Small intestine (tissue), 7 donors: Measurements from ENCODE around the gene EEF1A2. TPM values are rescaled to one million over a fixed set of nuclear protein-coding genes. Genes with fewer than 3 reads are reported as not detected.

Experiments used
- DNase-seq, 2 donors: peaks; one replicate each; pipeline versions ENCODE4 v3.0.0 to v3.0.0-alpha.2; 2013
- FAIRE-seq: peaks from 2 replicates; lab custom pipeline; 2012; peaks lifted over from hg19 to GRCh38; lab: Jason Lieb, UNC
- H3K27ac ChIP-seq, 3 donors: one replicate each; pipeline ENCODE4 v1.5.1; 2013; ENCODE audit warnings: low read length in 2 of 3, mild to moderate bottlenecking in 2 of 3, control low read depth in 1 of 3, inconsistent platforms in 1 of 3, low read depth in 1 of 3, moderate library complexity in 1 of 3
- H3K27me3 ChIP-seq, 3 donors: one replicate each; pipeline ENCODE4 v1.6.1; 2013; ENCODE audit warnings: low read length in 3 of 3, inconsistent platforms in 1 of 3; ENCODE audit not compliant: control insufficient read depth in 3 of 3, insufficient read depth in 3 of 3
- H3K36me3 ChIP-seq, 3 donors: one replicate each; pipeline ENCODE4 v1.6.1; 2013; ENCODE audit warnings: low read length in 3 of 3, inconsistent platforms in 1 of 3, low read depth in 1 of 3, mild to moderate bottlenecking in 1 of 3, moderate library complexity in 1 of 3; ENCODE audit not compliant: control insufficient read depth in 3 of 3, insufficient read depth in 2 of 3
- H3K4me1 ChIP-seq, 3 donors: one replicate each; pipeline ENCODE4 v1.6.1; 2013; ENCODE audit warnings: low read length in 2 of 3, inconsistent platforms in 1 of 3, low read depth in 1 of 3, mild to moderate bottlenecking in 1 of 3, moderate library complexity in 1 of 3; ENCODE audit not compliant: control insufficient read depth in 3 of 3, insufficient read depth in 2 of 3
- H3K4me3 ChIP-seq, 3 donors: one replicate each; pipeline ENCODE4 v1.5.1; 2013; ENCODE audit warnings: low read length in 3 of 3, control low read depth in 1 of 3, inconsistent platforms in 1 of 3, low read depth in 1 of 3, mild to moderate bottlenecking in 1 of 3, moderate library complexity in 1 of 3
- H3K9me3 ChIP-seq, 2 donors: one replicate each; pipeline ENCODE4 v1.6.1; 2013; ENCODE audit warnings: low read depth in 1 of 2, low read length in 1 of 2; ENCODE audit not compliant: control insufficient read depth in 2 of 2, insufficient read depth in 1 of 2
- WGBS, 3 donors: extraction: QIAGEN DNeasy Blood & Tissue Kit; methylation state at CpG; one replicate each; pipeline ENCODE4 v1.1.7; 2013; 5-methylcytosine and 5-hydroxymethylcytosine counted together
- polyA plus RNA-seq, 4 donors: library from polyadenylated mRNA; stranded (reverse) in 3 of 4; unstranded in 1 of 4; fragments of 200-250 nt in 3 of 4; fragments of 120-200 nt in 1 of 4; gene quantifications; one replicate each; pipeline versions ENCODE4 v1.2.1 to v1.2.3, GENCODE V29; 2013
- donor health status: healthy with polysubstance abuse.
- donor health status: control.
- donor health status: control.
- donor health status: Bipolar disorder and iron deficiency.
- donor health status: healthy.

Gene EEF1A2
- polyA plus RNA-seq, 4 donors = 3.1 to 18.6 (median 9.7) TPM

GRCh38 chr20:63487116-63487764 is 11.6 kb downstream of the EEF1A2 start:
- FAIRE-seq (no peak), DNase-seq (no peak)
- WGBS, 3 donors = 44 to 48% (median 47%) methylated on average over 14 of the region's 14 CpGs
- Histone ChIP-seq H3K9me3 (peaks cover 0 to 4% of the 10 kb centered on the region in 2 donors), H3K27me3 (peaks cover 11 to 22% (median 16%) of the 10 kb centered on the region in 3 donors), H3K4me1 (no peaks in the 10 kb centered on the region), H3K36me3 (no peaks in the 10 kb centered on the region), H3K27ac (no peak overlapping the region), H3K4me3 (no peak overlapping the region)

- DNase-seq (no peak), FAIRE-seq (no peak)
- H3K4me3 ChIP-seq = no peak overlapping the region
- H3K9me3 ChIP-seq = peaks cover 0 to 4% of the 10 kb centered on the region in 2 donors
- 89 to 90% (median 90%) methylated on average over 15 to 17 of the region's 17 CpGs for WGBS, 3 donors
- no peaks in the 10 kb centered on the region for H3K36me3 ChIP-seq
- peaks cover 11 to 27% (median 16%) of the 10 kb centered on the region in 3 donors for H3K27me3 ChIP-seq
- no peaks in the 10 kb centered on the region for H3K4me1 ChIP-seq
- H3K27ac ChIP-seq = no peak overlapping the region
These were observed 12.5 kb downstream of the EEF1A2 start for GRCh38 chr20:63486300-63486855.

- Histone ChIP-seq H3K36me3 (no peaks in the 10 kb centered on the region), H3K4me1 (no peaks in the 10 kb centered on the region), H3K27me3 (peaks cover 11 to 27% (median 16%) of the 10 kb centered on the region in 3 donors), H3K27ac (no peak overlapping the region), H3K4me3 (no peak overlapping the region), H3K9me3 (peaks cover 0 to 4% of the 10 kb centered on the region in 2 donors)
- 48 to 63% (median 54%) methylated on average over 16 to 18 of the region's 18 CpGs for WGBS, 3 donors
- no peak for DNase-seq
- FAIRE-seq = no peak
These were observed 14.1 kb downstream of the EEF1A2 start for GRCh38 chr20:63484651-63485403.

GRCh38 chr20:63484236-63484635 is 14.6 kb downstream of the EEF1A2 start:
- no peaks in the 10 kb centered on the region for H3K4me1 ChIP-seq
- FAIRE-seq = no peak
- DNase-seq = no peak
- no peaks in the 10 kb centered on the region for H3K36me3 ChIP-seq
- no peak overlapping the region for H3K27ac ChIP-seq
- peaks cover 0 to 4% of the 10 kb centered on the region in 2 donors for H3K9me3 ChIP-seq
- H3K27me3 ChIP-seq = peaks cover 11 to 31% (median 16%) of the 10 kb centered on the region in 3 donors
- 59 to 64% (median 64%) methylated on average over 17 of the region's 17 CpGs for WGBS, 3 donors
- H3K4me3 ChIP-seq = no peak overlapping the region

- H3K27me3 ChIP-seq = peaks cover 7 to 27% (median 14%) of the 10 kb centered on the region in 3 donors
- 60 to 66% (median 61%) methylated on average over 12 of the region's 12 CpGs for WGBS, 3 donors
These were observed 15.0 kb downstream of the EEF1A2 start for GRCh38 chr20:63483834-63484233.

GRCh38 chr20:63482021-63482587 is 16.8 kb downstream of the EEF1A2 start:
- no peak for DNase-seq
- H3K36me3 ChIP-seq = no peaks in the 10 kb centered on the region
- 20 to 47% (median 36%) methylated on average over 9 to 11 of the region's 11 CpGs for WGBS, 3 donors
- no peak overlapping the region for H3K27ac ChIP-seq
- no peak overlapping the region for H3K4me3 ChIP-seq
- H3K27me3 ChIP-seq = peaks cover 3 to 26% (median 9%) of the 10 kb centered on the region in 3 donors
- FAIRE-seq = no peak
- no peaks in the 10 kb centered on the region for H3K4me1 ChIP-seq
- H3K9me3 ChIP-seq = peaks cover 0 to 4% of the 10 kb centered on the region in 2 donors

More at GRCh38 chr20:63483834-63484233, 15.0 kb downstream of the EEF1A2 start:
- peaks cover 0 to 4% of the 10 kb centered on the region in 2 donors for H3K9me3 ChIP-seq
- H3K36me3 ChIP-seq = no peaks in the 10 kb centered on the region
- H3K27ac ChIP-seq = no peak overlapping the region
- DNase-seq (no peak), FAIRE-seq (no peak)
- H3K4me3 ChIP-seq = no peak overlapping the region
- H3K4me1 ChIP-seq = no peaks in the 10 kb centered on the region

GRCh38 chr20:63481503-63481902 is 17.4 kb downstream of the EEF1A2 start:
- Histone ChIP-seq H3K9me3 (peaks cover 0 to 3% of the 10 kb centered on the region in 2 donors), H3K27ac (no peak overlapping the region), H3K4me3 (no peak overlapping the region), H3K4me1 (no peaks in the 10 kb centered on the region), H3K27me3 (peaks cover 3 to 29% (median 9%) of the 10 kb centered on the region in 3 donors), H3K36me3 (no peaks in the 10 kb centered on the region)
- no peak for FAIRE-seq
- WGBS, 3 donors = 37 to 60% (median 50%) methylated on average over 11 to 12 of the region's 12 CpGs
- no peak for DNase-seq
